Skin of body (tissue), 2 donors: Measurements from ENCODE around the gene SFMBT2. TPM values are rescaled to one million over a fixed set of nuclear protein-coding genes. Genes with fewer than 3 reads are reported as not detected.
"Not testable (repeated sequence)": the region's sequence is repeated elsewhere in the genome, so short reads cannot be mapped to it uniquely, and the experiment has no call there.

ENCODE experiments used
- DNase-seq: peaks from one replicate; lab custom pipeline; 2025; lab: John Stamatoyannopoulos, UW
- total RNA-seq: library from RNA; depleted of rRNA; stranded (reverse); fragments of >200 nt; gene quantifications from one replicate; pipeline ENCODE4 v1.2.3, GENCODE V29; 2014

The SFMBT2 gene
- total RNA-seq, 1 donor from 2014 or later: 5.8 TPM

GRCh38 chr10:7401782-7402181, 9.1 kb downstream of the SFMBT2 start:
- no peak for DNase-seq

DNA sequence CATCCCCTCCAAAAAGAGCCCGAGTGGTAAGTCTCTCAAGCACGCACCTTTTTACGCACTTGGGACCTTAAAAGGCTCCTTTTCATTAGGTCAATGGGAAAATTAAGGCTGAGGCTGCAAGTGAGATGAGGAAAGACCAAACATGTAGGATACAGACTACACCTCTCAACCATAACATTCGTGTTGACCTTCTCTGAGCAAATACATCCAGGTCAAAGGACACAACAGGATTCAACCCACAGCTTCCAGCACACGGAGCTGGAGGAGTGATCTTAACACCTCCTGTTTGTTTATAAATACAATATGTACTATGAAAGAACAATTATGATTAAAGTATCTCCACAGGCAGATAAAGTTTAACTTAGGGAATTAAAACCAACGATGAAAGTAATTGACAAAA, 9.7 kb downstream of the SFMBT2 start:
- no peak for DNase-seq

GRCh38 chr10:7400068-7400715, 10.6 kb downstream of the SFMBT2 start:
- DNase-seq: no peak

DNA sequence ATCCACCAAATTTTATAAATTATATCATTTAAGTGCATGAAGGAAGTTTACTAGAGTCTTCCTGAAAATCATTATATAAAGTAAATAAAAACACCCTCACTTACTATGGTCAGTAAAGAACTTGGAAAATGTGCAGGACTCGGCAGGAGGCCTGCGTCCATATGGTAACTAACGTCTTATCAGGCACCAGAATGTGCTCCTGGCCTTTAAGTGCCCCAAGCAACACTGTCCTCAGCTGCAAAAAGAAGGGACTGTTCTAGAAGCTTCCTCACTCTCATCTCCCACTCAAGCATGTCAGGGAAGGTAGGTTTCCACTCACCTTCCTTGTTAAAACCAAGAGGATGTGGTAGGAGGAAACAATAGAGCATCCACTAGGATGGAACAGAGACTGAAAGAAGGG, 11.3 kb downstream of the SFMBT2 start:
- no peak for DNase-seq

DNA sequence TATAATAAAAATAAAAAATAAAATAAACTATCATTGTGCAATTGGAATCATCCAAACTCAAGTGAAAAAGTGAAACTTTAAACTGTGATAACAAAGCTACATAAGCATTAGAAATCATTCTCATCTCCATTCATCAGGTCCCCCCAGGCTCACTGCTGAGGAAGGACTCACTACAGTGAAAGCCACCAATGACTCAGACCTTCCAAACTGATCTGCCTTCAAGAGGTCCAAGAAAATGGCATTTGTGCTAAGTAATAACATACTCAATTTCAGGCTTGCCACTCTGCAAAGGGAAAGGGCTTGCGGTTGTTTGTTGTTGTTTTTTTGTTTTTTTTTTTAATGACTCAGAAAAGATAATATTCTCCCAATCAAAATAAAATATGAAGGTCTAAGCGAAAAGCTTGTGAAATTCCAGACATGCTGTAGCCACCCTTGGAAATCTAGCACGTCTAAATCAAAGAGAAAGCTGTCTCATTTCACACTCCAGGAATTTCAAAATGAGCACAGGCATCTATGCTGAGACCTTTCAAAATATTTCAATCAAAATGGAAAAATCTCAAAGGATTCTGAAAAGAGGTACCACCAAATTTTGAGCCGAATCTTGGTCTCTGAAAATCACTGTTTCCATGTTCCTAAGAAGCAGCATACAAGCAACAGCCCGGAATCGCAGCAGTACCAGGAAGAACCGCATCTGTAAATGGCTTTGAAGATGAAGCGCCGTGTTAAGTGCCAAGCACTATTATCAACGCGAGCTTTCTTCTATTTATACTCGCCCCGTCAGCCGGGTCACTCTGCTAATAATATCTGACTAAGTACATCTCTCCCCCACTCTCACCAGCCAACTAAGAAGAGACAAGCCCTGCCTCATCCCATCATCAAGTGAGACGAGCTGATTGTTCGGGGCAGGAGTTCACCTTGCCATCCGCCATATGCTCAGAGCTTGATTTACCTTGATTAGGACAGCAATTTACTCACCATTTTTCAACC, 13.5 kb downstream of the SFMBT2 start:
- no peak for DNase-seq

GRCh38 chr10:7392301-7392700, 18.5 kb downstream of the SFMBT2 start:
- DNase-seq: not testable (repeated sequence)

GRCh38 chr10:7391748-7392147, 19.1 kb downstream of the SFMBT2 start:
- no peak for DNase-seq

GRCh38 chr10:7390689-7391110, 20.1 kb downstream of the SFMBT2 start:
- not testable (repeated sequence) for DNase-seq

GRCh38 chr10:7389844-7390243, 21.0 kb downstream of the SFMBT2 start:
- DNase-seq: no peak

DNA sequence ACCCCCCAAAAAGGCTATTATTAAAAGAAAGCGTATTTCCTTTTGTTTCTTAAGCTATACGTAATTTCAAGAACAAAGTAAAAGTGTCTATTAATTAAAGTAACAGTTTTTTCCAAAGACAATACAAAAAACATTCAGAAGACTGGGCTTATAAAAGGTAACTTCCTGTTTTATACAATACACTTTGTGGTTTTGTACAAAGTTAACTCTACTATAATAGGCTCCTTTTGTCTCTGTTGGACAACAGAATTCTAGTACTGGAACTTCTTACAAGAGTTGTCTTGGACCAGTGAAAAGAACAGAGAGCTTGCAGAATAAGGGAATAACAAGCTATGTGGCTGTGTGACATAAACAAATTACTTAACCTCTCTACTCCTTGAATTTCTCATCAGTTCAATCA, 21.5 kb downstream of the SFMBT2 start:
- no peak for DNase-seq

DNA sequence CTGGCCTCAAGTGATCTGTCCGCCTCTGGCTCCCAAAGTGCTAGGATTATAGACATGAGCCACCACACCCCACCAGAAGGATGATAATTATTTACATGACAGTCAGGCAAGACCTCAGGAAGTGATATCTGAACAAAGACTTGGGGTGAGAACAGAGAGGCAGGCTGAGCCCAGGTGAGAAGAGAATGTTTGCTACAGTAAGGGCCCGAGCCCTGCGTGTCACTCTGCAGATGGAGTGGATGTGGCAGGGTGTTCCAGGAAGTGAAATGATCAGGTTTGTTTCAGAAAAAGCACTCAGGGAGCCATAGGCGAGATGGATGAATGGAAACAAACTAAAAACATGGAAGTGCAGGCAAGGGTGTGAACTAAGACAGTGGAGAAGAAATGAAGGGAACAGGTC, 22.2 kb downstream of the SFMBT2 start:
- DNase-seq: no peak

GRCh38 chr10:7388149-7388548, 22.7 kb downstream of the SFMBT2 start:
- DNase-seq: not testable (repeated sequence)

- no peak for DNase-seq
Observed at GRCh38 chr10:7385114-7385513, 25.7 kb downstream of the SFMBT2 start.

DNA sequence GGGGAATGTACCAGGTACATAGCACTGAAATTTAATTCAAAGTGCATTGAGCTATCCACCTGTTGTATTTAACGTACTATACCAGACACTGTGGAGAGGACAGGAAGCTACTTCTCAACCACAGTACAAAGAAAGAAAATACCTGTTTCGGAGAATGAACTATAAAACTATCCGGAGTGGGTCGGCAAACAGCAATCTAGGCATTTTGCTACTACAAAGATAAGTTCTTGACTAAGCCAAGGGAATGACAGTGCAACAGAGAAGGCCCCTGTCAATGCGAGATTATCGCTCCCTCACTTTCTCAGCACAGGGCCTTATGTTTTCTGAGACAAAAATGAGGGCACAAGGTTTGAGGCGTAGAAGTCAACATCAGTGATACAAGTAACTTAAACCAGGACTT, 27.4 kb downstream of the SFMBT2 start:
- DNase-seq: no peak

DNA sequence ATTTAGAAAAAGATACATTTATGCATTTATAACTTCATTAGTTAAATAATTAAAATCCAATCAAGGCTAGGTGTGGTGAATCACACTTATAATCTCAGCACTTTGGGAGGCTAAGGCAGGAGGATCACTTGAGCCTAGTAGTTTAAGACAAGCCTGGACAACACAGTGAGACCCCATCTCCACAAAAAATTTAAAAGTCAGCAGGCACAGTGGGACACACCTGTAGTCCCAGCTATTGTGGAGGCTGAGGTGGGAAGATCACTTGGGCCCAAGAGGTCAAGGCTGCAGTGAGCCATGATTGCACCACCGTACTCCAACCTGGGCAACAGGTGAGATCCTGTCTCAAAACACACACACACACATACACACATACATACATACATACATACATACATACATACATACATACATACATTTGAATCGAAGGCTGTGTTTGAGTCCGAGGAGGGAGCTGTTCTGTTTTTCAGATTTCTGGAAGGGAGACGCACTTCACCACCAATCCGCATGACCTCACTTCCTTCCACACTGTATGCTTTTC, 30.1 kb downstream of the SFMBT2 start:
- no peak for DNase-seq

DNA sequence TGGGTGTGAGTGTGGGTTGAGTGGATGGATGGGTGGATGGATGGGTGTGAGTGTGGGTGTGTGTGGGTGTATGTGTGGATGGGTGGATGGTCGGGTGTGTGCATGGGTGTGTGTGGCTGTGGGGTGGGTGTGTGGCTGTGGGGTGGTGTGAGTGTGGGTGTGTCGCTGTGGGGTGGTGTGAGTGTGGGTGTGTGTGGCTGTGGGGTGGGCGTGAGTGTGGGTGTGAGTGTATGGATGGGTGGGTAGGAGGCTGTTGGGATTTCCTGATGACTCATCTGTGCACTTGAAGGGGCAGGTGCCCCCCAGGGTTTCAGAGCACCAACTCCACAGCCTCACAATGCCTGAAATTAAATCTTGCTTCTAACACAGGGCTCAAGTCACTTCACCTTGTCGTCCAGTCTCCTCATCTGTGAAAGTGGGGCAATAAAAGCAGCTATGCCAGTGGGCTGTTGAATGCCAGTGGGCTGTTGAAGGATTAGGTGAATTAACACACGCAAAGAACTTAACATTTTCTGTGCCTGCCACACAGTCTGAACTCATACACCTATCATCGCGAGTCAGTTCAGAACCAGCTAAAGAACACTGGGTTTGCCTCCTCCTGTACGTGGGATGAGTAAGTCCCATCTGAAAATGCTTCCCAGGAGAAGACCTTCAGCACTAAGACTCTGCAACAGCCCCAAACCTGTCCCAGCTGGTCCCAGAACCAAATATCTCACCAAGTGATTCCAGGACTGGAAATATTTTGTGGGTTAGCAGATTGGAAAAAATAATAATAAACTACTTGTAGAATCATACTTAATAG, 32.0 kb downstream of the SFMBT2 start:
- DNase-seq: no peak

- no peak for DNase-seq
Observed at GRCh38 chr10:7377614-7378248, 33.1 kb downstream of the SFMBT2 start.

DNA sequence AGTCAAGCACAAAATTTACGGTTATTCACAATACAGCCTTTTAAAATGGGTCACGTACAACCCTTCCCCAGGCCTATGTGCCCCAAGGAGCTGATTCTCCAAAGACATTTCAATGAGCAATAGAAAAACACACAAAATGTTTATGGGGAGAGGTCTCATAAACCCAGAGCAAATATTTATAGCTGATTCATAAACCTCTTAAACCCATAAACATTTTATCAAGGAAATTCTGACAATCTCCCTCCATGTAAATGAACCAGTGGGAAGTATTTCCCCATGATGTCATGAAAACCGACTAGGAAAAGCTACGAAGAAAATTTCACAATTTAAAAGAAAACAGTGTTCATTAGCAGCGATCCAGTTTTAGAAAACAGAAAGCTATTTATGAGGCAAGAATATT, 36.0 kb downstream of the SFMBT2 start:
- DNase-seq: no peak

GRCh38 chr10:7373039-7373438, 37.8 kb downstream of the SFMBT2 start:
- no peak for DNase-seq

DNA sequence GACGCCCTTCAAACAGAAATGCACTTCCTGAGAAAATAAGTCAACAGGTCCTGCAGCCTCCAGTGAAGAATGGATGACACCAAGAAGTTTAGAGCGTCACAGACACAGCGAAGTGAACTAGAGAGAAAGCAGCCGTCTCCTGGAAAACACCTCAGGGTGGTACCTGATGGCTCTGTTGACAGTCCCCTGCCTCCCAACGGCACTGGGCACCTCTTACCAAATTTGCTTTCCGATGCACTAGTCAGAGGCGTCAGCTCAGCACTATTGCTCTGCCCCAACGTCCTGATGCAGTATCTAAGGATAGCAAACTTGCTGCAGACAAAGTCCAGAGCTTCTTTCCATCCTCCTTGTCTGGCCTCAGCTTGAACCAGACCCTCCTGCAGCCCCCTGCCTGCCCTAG, 38.3 kb downstream of the SFMBT2 start:
- no peak for DNase-seq

DNA sequence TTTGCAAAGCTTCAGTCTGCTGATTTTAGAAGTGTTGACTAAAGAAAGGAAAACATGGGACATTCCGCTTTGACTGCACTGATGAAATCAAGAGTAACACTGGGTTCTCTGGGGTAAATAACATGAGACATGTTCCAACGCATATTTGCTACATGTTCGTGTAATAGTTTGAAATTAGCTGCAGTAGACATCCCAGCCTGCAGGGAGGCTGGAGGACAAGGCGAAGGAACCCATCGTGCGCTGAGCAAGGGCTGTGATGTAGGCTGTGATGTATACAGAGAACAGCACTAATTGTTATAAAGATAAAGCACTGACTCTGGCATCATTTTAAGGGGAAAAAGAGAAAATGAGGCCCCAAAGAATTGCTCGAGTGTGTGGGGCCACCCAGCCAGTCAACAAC, 40.3 kb downstream of the SFMBT2 start:
- no peak for DNase-seq
